HCT116 (cell line): ENCODE results near the gene MED14. TPM values are rescaled to one million over a fixed set of nuclear protein-coding genes. Genes with fewer than 3 reads are reported as not detected.

Source experiments
- ATAC-seq: fragments of 200-7000 bp; cut with Tn5 transposase; 2 replicates; pipeline ENCODE4 v1.9.1; 2020; ENCODE audit warnings: mild to moderate bottlenecking, moderate library complexity
- BruUV-seq: library from RNA; stranded (reverse); fragments of 400-500 nt; replicated peaks from 2 replicates; lab custom pipeline; 2021; lab: Mats Ljungman, UMichigan
- CTCF ChIA-PET: fragments of 300-600 bp; sonication (Branson Sonifier 250); formaldehyde crosslinking; loops from one replicate; lab custom pipeline; 2021; ENCODE audit warnings: antibody characterized with exemption; lab: Charles Lee
- POLR2A ChIA-PET: fragments of 300-600, 350-600 bp; sonication (Branson Sonifier 250); formaldehyde crosslinking; loops from one replicate; lab custom pipeline; 2021; ENCODE audit warnings: antibody characterized with exemption; lab: Charles Lee
- RAD21 ChIA-PET, 2 experiments: fragments of 300-600 bp; sonication (Branson Sonifier 250); formaldehyde crosslinking; loops; one replicate each; lab custom pipeline; 2023; ENCODE audit warnings: low total read pairs in 2 of 2; ENCODE audit not compliant: uncharacterized antibody in 2 of 2, unreplicated experiment in 2 of 2, low non-redundant PET in 1 of 2; lab: Charles Lee
- DNase-seq: peaks from one replicate; pipeline ENCODE4 v3.0.0-alpha.2; 2010; ENCODE audit warnings: low read depth, low spot score
- H2AFZ ChIP-seq: fragments of 200-600 bp; shearing (Covaris generic), sonication (generic); 2 replicates; pipeline ENCODE4 v1.6.1; 2017; ENCODE audit warnings: low read depth, mixed run types, mixed read lengths, antibody characterized with exemption, low read length; ENCODE audit not compliant: poor library complexity, severe bottlenecking
- H3K27ac ChIP-seq: 2 replicates; pipeline ENCODE4 v1.5.1; 2012; ENCODE audit warnings: low read depth, low read length
- H3K27me3 ChIP-seq: fragments of 200-600 bp; sonication (generic); 2 replicates; pipeline ENCODE4 v1.6.1; 2016; ENCODE audit warnings: mixed run types, low read length, mixed read lengths; ENCODE audit not compliant: insufficient read depth
- H3K36me3 ChIP-seq, 2 experiments: fragments of 200-500 bp in 1 of 2; fragments of 200-600 bp in 1 of 2; sonication (Bioruptor generic) in 1 of 2; sonication (generic) in 1 of 2; 2 replicates each; pipeline versions ENCODE4 v1.5.1 to v1.6.1; 2014 to 2016; ENCODE audit warnings: low read length in 2 of 2, inconsistent platforms in 1 of 2, mixed read lengths in 1 of 2, mixed run types in 1 of 2; ENCODE audit not compliant: insufficient read depth in 2 of 2, control insufficient read depth in 1 of 2
- H3K4me1 ChIP-seq, 2 experiments: fragments of 200-600 bp in 1 of 2; sonication (generic) in 1 of 2; 2 replicates each; pipeline versions ENCODE4 v1.5.1 to v1.6.1; 2012 to 2017; ENCODE audit warnings: low read length in 2 of 2, inconsistent platforms in 1 of 2, mild to moderate bottlenecking in 1 of 2, mixed read lengths in 1 of 2, mixed run types in 1 of 2, moderate library complexity in 1 of 2; ENCODE audit not compliant: insufficient read depth in 2 of 2, control insufficient read depth in 1 of 2
- H3K4me2 ChIP-seq: fragments of 200-600 bp; sonication (generic); 2 replicates; pipeline ENCODE4 v1.6.1; 2017; ENCODE audit warnings: mixed run types, low read length, mixed read lengths
- H3K4me3 ChIP-seq, 2 experiments: fragments of 200-600 bp in 1 of 2; sonication (generic) in 1 of 2; replicated peaks in 1 of 2; 2 replicates each; pipeline ENCODE4 v1.5.1; 2011 to 2016; ENCODE audit warnings: low read length in 2 of 2, control low read depth in 1 of 2, low read depth in 1 of 2, mild to moderate bottlenecking in 1 of 2, mixed read lengths in 1 of 2, mixed run types in 1 of 2
- H3K79me2 ChIP-seq: fragments of 200-600 bp; sonication (generic); 2 replicates; pipeline ENCODE4 v1.6.1; 2017; ENCODE audit warnings: mild to moderate bottlenecking, mixed run types, low read length, moderate library complexity, mixed read lengths; ENCODE audit not compliant: insufficient read depth
- H3K9ac ChIP-seq: fragments of 200-600 bp; sonication (generic); 2 replicates; pipeline ENCODE4 v1.6.1; 2016; ENCODE audit warnings: low read length, mixed read lengths
- H3K9me2 ChIP-seq: fragments of 200-600 bp; sonication (generic), shearing (Covaris generic); 2 replicates; pipeline ENCODE4 v1.6.1; 2017; ENCODE audit warnings: mixed run types, mild to moderate bottlenecking, moderate library complexity; ENCODE audit not compliant: insufficient read depth
- H3K9me3 ChIP-seq, 2 experiments: fragments of 200-500 bp in 1 of 2; fragments of 200-600 bp in 1 of 2; sonication (Bioruptor generic) in 1 of 2; sonication (generic) in 1 of 2; 2 replicates each; pipeline ENCODE4 v1.6.1; 2014 to 2017; ENCODE audit warnings: low read length in 2 of 2, mixed read lengths in 2 of 2, inconsistent platforms in 1 of 2, low read depth in 1 of 2, mild to moderate bottlenecking in 1 of 2, mixed run types in 1 of 2, moderate library complexity in 1 of 2; ENCODE audit not compliant: control insufficient read depth in 1 of 2, insufficient read depth in 1 of 2
- H4K20me1 ChIP-seq: fragments of 200-600 bp; sonication (generic), shearing (Covaris generic); 2 replicates; pipeline ENCODE4 v1.6.1; 2017; ENCODE audit warnings: mixed run types, mild to moderate bottlenecking, moderate library complexity; ENCODE audit not compliant: insufficient read depth
- CBX3 ChIP-seq: IDR thresholded peaks from 2 replicates; pipeline ENCODE4 v1.6.1; 2012; ENCODE audit warnings: low read depth
- CEBPB ChIP-seq: IDR thresholded peaks from 2 replicates; pipeline ENCODE4 v1.6.1; 2012; ENCODE audit warnings: low read depth
- ELF1 ChIP-seq: IDR thresholded peaks from 2 replicates; pipeline ENCODE4 v1.6.1; 2012; ENCODE audit warnings: low read depth, borderline replicate concordance
- EZH2 ChIP-seq: fragments of 200-600 bp; sonication (generic); IDR thresholded peaks from 2 replicates; pipeline ENCODE4 v1.6.1; 2017; ENCODE audit warnings: antibody characterized with exemption, mixed run types
- EZH2phosphoT487 ChIP-seq: fragments of 200-600 bp; IDR thresholded peaks from 2 replicates; pipeline ENCODE4 v1.6.1; 2018; ENCODE audit warnings: antibody characterized with exemption, borderline replicate concordance
- FOSL1 ChIP-seq: IDR thresholded peaks from 2 replicates; pipeline ENCODE4 v1.6.1; 2012; ENCODE audit warnings: low read depth
- JUND ChIP-seq: IDR thresholded peaks from 2 replicates; pipeline ENCODE4 v1.6.1; 2012
- POLR2A ChIP-seq: IDR thresholded peaks from 2 replicates; pipeline ENCODE4 v1.7.0; 2011; ENCODE audit warnings: borderline replicate concordance; ENCODE audit not compliant: insufficient read depth, insufficient read length; ENCODE audit errors: extremely low read depth
- POLR2AphosphoS5 ChIP-seq: IDR thresholded peaks from 2 replicates; pipeline ENCODE4 v1.6.1; 2011; ENCODE audit warnings: mild to moderate bottlenecking, low read depth, low read length, moderate library complexity
- RAD21 ChIP-seq: IDR thresholded peaks from 2 replicates; pipeline ENCODE4 v1.6.1; 2012; ENCODE audit warnings: low read depth, mild to moderate bottlenecking
- SP1 ChIP-seq: IDR thresholded peaks from 2 replicates; pipeline ENCODE4 v1.6.1; 2012; ENCODE audit warnings: low read depth
- SRF ChIP-seq: IDR thresholded peaks from 2 replicates; pipeline ENCODE4 v1.6.1; 2012; ENCODE audit warnings: low read depth
- TCF7L2 ChIP-seq: IDR thresholded peaks from 2 replicates; pipeline ENCODE4 v1.7.0; 2011; ENCODE audit warnings: borderline replicate concordance, inconsistent platforms; ENCODE audit not compliant: insufficient read depth, insufficient read length; ENCODE audit errors: extremely low read depth
- YY1 ChIP-seq: IDR thresholded peaks from 2 replicates; pipeline ENCODE4 v1.6.1; 2011; ENCODE audit warnings: low read length, low read depth, moderate library complexity, mild to moderate bottlenecking; ENCODE audit not compliant: insufficient replicate concordance; ENCODE audit errors: extremely low read depth
- ZFX ChIP-seq: fragments of 450-650 bp; IDR thresholded peaks from 2 replicates; pipeline ENCODE4 v1.6.1; 2017
- intact Hi-C: fragments of 100-400 bp; cut with micrococcal nuclease; formaldehyde crosslinking; loops from 2 replicates; pipeline ENCODE4 v1.10.0; 2022
- total RNA-seq: library from RNA; stranded (reverse); gene quantifications from one replicate; pipeline ENCODE4 v1.2.1, GENCODE V29; 2021; ENCODE audit not compliant: unreplicated experiment
- TF ChIP-seq, protein P1 (sequence below): IDR thresholded peaks from 2 replicates; pipeline ENCODE4 v1.6.1; 2012
- TF ChIP-seq, protein P2 (sequence below), 3 experiments: fragments of 200-600 bp in 1 of 3; sonication (generic) in 1 of 3; IDR thresholded peaks in 2 of 3; conservative IDR thresholded peaks in 1 of 3; 2 replicates each; pipeline ENCODE4 v1.5.1; 2012 to 2017; ENCODE audit warnings: low read depth in 2 of 3, low read length in 2 of 3, antibody characterized with exemption in 1 of 3, borderline replicate concordance in 1 of 3, control low read depth in 1 of 3, mild to moderate bottlenecking in 1 of 3, mixed read lengths in 1 of 3, mixed run types in 1 of 3, moderate library complexity in 1 of 3; ENCODE audit not compliant: insufficient read depth in 1 of 3
- TF ChIP-seq, protein P3 (sequence below): IDR thresholded peaks from 2 replicates; pipeline ENCODE4 v1.6.1; 2012

The MED14 gene
- total RNA-seq, 1 experiment from 2014 or later: 51.8 TPM

DNA sequence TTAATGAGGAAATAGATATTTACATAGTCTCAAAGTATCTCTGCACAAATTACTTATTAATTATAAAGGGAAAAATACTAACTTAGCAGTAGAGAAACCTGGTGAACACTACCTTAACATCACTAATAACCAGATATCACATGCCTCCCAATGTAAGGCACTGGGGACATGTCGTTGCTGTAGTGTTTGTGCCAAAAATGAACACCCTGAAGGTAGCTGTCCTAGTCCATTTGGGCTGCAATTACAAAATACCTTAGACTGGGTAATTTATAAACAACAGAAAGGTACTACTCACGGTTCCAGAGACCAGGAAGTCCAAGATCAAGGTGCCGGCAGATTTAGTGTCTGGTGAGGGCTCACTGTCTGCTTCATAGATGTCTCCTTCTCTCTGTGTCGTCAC, 122.8 kb downstream of the MED14 start:
- no peak overlapping the region for H3K4me3 ChIP-seq
- H3K36me3 ChIP-seq: no peaks in the 10 kb centered on the region
- no peak for DNase-seq
- no peak overlapping the region for H3K4me2 ChIP-seq
- H4K20me1 ChIP-seq: no peaks in the 10 kb centered on the region
- H3K4me1 ChIP-seq: no peaks in the 10 kb centered on the region
- H3K9me2 ChIP-seq: no peaks in the 10 kb centered on the region
- BruUV-seq: no TSS peak
- POLR2A ChIA-PET: no interaction called here
- RAD21 ChIA-PET: no interaction called here
- TF ChIP-seq JUND (no peak), RAD21 (no peak), SRF (no peak), EZH2 (no peak), TCF7L2 (no peak), EZH2phosphoT487 (no peak), CBX3 (no peak)
- TF ChIP-seq, protein P1, sequence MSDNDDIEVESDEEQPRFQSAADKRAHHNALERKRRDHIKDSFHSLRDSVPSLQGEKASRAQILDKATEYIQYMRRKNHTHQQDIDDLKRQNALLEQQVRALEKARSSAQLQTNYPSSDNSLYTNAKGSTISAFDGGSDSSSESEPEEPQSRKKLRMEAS: no peak
- H3K79me2 ChIP-seq: no peaks in the 10 kb centered on the region
- no peaks in the 10 kb centered on the region for H3K27me3 ChIP-seq
- H2AFZ ChIP-seq: no peak overlapping the region
- intact Hi-C loops: no loop called here
- H3K9ac ChIP-seq: no peak overlapping the region
- CTCF ChIA-PET: no interaction called here
- no peaks in the 10 kb centered on the region for H3K9me3 ChIP-seq
- ATAC-seq: no peak
- no peak overlapping the region for H3K27ac ChIP-seq

DNA sequence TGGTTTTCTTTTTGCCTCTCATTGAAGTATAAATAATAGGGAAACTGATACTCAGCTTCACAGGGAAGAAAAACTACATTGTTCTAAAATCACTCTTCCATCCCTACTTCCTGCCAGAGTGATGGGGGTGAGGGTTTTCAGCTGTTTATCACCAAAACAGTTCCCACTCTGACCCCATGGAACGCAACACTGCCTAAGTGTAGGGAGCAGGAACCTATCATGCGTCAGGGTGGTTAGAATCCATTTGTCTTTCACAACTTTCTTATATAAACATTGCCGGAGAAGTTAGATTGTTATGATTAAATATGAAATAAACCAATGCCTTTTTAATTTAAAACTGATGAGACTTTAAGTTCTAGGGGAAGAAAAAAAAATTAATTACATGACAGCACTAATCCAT, 128.0 kb downstream of the MED14 start:
- H3K36me3 ChIP-seq: no peaks in the 10 kb centered on the region
- no peaks in the 10 kb centered on the region for H3K27me3 ChIP-seq
- RAD21 ChIA-PET: no interaction called here
- BruUV-seq: no TSS peak
- DNase-seq (no peak), ATAC-seq (no peak)
- intact Hi-C loops: no loop called here
- H4K20me1 ChIP-seq: no peaks in the 10 kb centered on the region
- no peak overlapping the region for H3K4me3 ChIP-seq
- CTCF ChIA-PET: no interaction called here
- no peaks in the 10 kb centered on the region for H3K4me1 ChIP-seq
- no peaks in the 10 kb centered on the region for H3K9me2 ChIP-seq
- POLR2A ChIA-PET: no interaction called here
- H3K4me2 ChIP-seq: no peak overlapping the region
- H3K9ac ChIP-seq: no peak overlapping the region
- no peaks in the 10 kb centered on the region for H3K9me3 ChIP-seq
- H2AFZ ChIP-seq: no peak overlapping the region
- no peak overlapping the region for H3K27ac ChIP-seq
- H3K79me2 ChIP-seq: no peaks in the 10 kb centered on the region
- TF ChIP-seq, protein P2, sequence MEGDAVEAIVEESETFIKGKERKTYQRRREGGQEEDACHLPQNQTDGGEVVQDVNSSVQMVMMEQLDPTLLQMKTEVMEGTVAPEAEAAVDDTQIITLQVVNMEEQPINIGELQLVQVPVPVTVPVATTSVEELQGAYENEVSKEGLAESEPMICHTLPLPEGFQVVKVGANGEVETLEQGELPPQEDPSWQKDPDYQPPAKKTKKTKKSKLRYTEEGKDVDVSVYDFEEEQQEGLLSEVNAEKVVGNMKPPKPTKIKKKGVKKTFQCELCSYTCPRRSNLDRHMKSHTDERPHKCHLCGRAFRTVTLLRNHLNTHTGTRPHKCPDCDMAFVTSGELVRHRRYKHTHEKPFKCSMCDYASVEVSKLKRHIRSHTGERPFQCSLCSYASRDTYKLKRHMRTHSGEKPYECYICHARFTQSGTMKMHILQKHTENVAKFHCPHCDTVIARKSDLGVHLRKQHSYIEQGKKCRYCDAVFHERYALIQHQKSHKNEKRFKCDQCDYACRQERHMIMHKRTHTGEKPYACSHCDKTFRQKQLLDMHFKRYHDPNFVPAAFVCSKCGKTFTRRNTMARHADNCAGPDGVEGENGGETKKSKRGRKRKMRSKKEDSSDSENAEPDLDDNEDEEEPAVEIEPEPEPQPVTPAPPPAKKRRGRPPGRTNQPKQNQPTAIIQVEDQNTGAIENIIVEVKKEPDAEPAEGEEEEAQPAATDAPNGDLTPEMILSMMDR (IDR thresholded peaks at IDR 0.05 in 2 of 3, conservative IDR thresholded peaks at IDR 0.05 in 1 of 3; ENCODE audit: borderline replicate concordance in 1 of 3, insufficient read depth in 1 of 3, low read depth in 2 of 3, low read length in 2 of 3): no peak
- TF ChIP-seq EZH2phosphoT487 (no peak), ELF1 (no peak), CEBPB (no peak), EZH2 (no peak), POLR2AphosphoS5 (no peak), SP1 (no peak), FOSL1 (no peak), POLR2A (no peak), JUND (no peak), YY1 (no peak), RAD21 (no peak), ZFX (no peak)
- TF ChIP-seq, protein P3, sequence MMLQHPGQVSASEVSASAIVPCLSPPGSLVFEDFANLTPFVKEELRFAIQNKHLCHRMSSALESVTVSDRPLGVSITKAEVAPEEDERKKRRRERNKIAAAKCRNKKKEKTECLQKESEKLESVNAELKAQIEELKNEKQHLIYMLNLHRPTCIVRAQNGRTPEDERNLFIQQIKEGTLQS: no peak
- TF ChIP-seq, protein P1: no peak
